Activated CD4-positive, alpha-beta T cell treated with anti-CD3 and anti-CD28 coated beads, Interleukin-2, amount 10 ng/mL, durations not matched to agents 7 days and 5 days (primary cell): ENCODE results near the gene ZC3H18. TPM values are rescaled to one million over a fixed set of nuclear protein-coding genes. Genes with fewer than 3 reads are reported as not detected.
A peak's percentile ranks its signal among the peaks of the same experiment; 100 is the strongest.
"Not testable (repeated sequence)": the region's sequence is repeated elsewhere in the genome, so short reads cannot be mapped to it uniquely, and the experiment has no call there.

ENCODE experiments used
- CTCF ChIA-PET: fragments of 350-600 bp; sonication (Branson Sonifier 250); formaldehyde crosslinking; loops from one replicate; lab custom pipeline; 2021; ENCODE audit warnings: antibody characterized with exemption; lab: Charles Lee
- POLR2A ChIA-PET: fragments of 350-600 bp; sonication (Branson Sonifier 250); formaldehyde crosslinking; loops from one replicate; lab custom pipeline; 2021; ENCODE audit warnings: antibody characterized with exemption; lab: Charles Lee
- DNase-seq: peaks from one replicate; pipeline ENCODE4 v3.0.0-alpha.2; 2020
- H3K27ac Mint-ChIP-seq: one replicate; pipeline ENCODE4 v1.8.0; 2021; ENCODE audit warnings: mild to moderate bottlenecking, moderate library complexity, mixed read lengths
- H3K27me3 Mint-ChIP-seq: one replicate; pipeline ENCODE4 v1.8.0; 2021; ENCODE audit warnings: mixed read lengths
- H3K36me3 Mint-ChIP-seq: one replicate; pipeline ENCODE4 v1.8.0; 2021; ENCODE audit warnings: low read depth, mixed read lengths
- H3K4me1 Mint-ChIP-seq: one replicate; pipeline ENCODE4 v1.8.0; 2021; ENCODE audit warnings: mixed read lengths
- H3K4me3 Mint-ChIP-seq: one replicate; pipeline ENCODE4 v1.8.0; 2021; ENCODE audit warnings: mild to moderate bottlenecking, moderate library complexity, mixed read lengths
- H3K9me3 Mint-ChIP-seq: one replicate; pipeline ENCODE4 v1.8.0; 2021; ENCODE audit warnings: mixed read lengths
- total RNA-seq, 2 experiments: library from RNA; stranded (reverse); gene quantifications; one replicate each; pipeline ENCODE4 v1.2.3, GENCODE V29; 2021

Gene ZC3H18
- total RNA-seq, 2 experiments from 2014 or later, result 77.1 to 87.0 TPM

GRCh38 chr16:88655733-88656281 is 85.6 kb downstream of the ZC3H18 start:
- no peak overlapping the region for H3K4me3 Mint-ChIP-seq
- no peaks in the 10 kb centered on the region for H3K9me3 Mint-ChIP-seq
- H3K4me1 Mint-ChIP-seq, result peaks cover 16% of the 10 kb centered on the region
- ChIA-PET CTCF (no interaction called here), POLR2A (no interaction called here)
- no peak for DNase-seq
- no peak overlapping the region for H3K27ac Mint-ChIP-seq
- H3K27me3 Mint-ChIP-seq, result no peaks in the 10 kb centered on the region
- H3K36me3 Mint-ChIP-seq, result peaks cover 6% of the 10 kb centered on the region

- ChIA-PET POLR2A (no interaction called here), CTCF (interaction anchor here (1.1 kb wide), 1 partner anchor 14 kb away, joined by 3 read pairs; no protein-coding TSS in a partner anchor)
- H3K4me1 Mint-ChIP-seq, result peaks cover 17% of the 10 kb centered on the region
Observed at GRCh38 chr16:88656291-88656980, 86.2 kb downstream of the ZC3H18 start.

GRCh38 chr16:88657371-88657770 is 87.2 kb downstream of the ZC3H18 start:
- Mint-ChIP-seq H3K27ac (no peak overlapping the region), H3K4me1 (peaks cover 15% of the 10 kb centered on the region), H3K36me3 (peaks cover 6% of the 10 kb centered on the region), H3K9me3 (no peaks in the 10 kb centered on the region), H3K27me3 (no peaks in the 10 kb centered on the region), H3K4me3 (no peak overlapping the region)
- ChIA-PET CTCF (interaction anchor here (1.1 kb wide), 1 partner anchor 15 kb away, joined by 3 read pairs; no protein-coding TSS in a partner anchor), POLR2A (no interaction called here)
- DNase-seq, result no peak

More at GRCh38 chr16:88656291-88656980, 86.2 kb downstream of the ZC3H18 start:
- no peak for DNase-seq
- Mint-ChIP-seq H3K27me3 (no peaks in the 10 kb centered on the region), H3K9me3 (no peaks in the 10 kb centered on the region), H3K36me3 (peaks cover 6% of the 10 kb centered on the region), H3K27ac (no peak overlapping the region), H3K4me3 (no peak overlapping the region)

- Mint-ChIP-seq H3K27ac (no peak overlapping the region), H3K4me3 (no peak overlapping the region), H3K27me3 (no peaks in the 10 kb centered on the region), H3K36me3 (peaks cover 8% of the 10 kb centered on the region), H3K4me1 (peaks cover 15% of the 10 kb centered on the region), H3K9me3 (no peaks in the 10 kb centered on the region)
- DNase-seq, result no peak
- CTCF ChIA-PET, result no interaction called here
- POLR2A ChIA-PET, result no interaction called here
Observed at GRCh38 chr16:88658714-88659113, 88.5 kb downstream of the ZC3H18 start.

- H3K36me3 Mint-ChIP-seq, result peaks cover 8% of the 10 kb centered on the region
- CTCF ChIA-PET, result no interaction called here
- peaks cover 18% of the 10 kb centered on the region for H3K4me1 Mint-ChIP-seq
- peak overlapping the region; percentile 41 for H3K27ac Mint-ChIP-seq
- POLR2A ChIA-PET, result no interaction called here
- no peaks in the 10 kb centered on the region for H3K9me3 Mint-ChIP-seq
- DNase-seq, result no peak
- H3K4me3 Mint-ChIP-seq, result no peak overlapping the region
- H3K27me3 Mint-ChIP-seq, result no peaks in the 10 kb centered on the region
Observed at GRCh38 chr16:88659160-88659559, 89.0 kb downstream of the ZC3H18 start.

- H3K4me1 Mint-ChIP-seq, result peaks cover 22% of the 10 kb centered on the region
- peaks cover 11% of the 10 kb centered on the region for H3K36me3 Mint-ChIP-seq
- no peaks in the 10 kb centered on the region for H3K9me3 Mint-ChIP-seq
- H3K27ac Mint-ChIP-seq, result no peak overlapping the region
- no peak for DNase-seq
- CTCF ChIA-PET, result interaction anchor here (0.6 kb wide), 1 partner anchor 54 kb away, joined by 3 read pairs; no protein-coding TSS in a partner anchor
- H3K27me3 Mint-ChIP-seq, result no peaks in the 10 kb centered on the region
- POLR2A ChIA-PET, result no interaction called here
- peak overlapping the region; percentile 93 for H3K4me3 Mint-ChIP-seq
Observed at GRCh38 chr16:88661468-88661867, 91.3 kb downstream of the ZC3H18 start.

GRCh38 chr16:88662222-88662842 is 92.1 kb downstream of the ZC3H18 start:
- ChIA-PET POLR2A (no interaction called here), CTCF (interaction anchor here (0.6 to 1.2 kb wide), 3 partner anchors 14 to 883 kb away, joined by 3 read pairs; no protein-coding TSS in a partner anchor)
- H3K36me3 Mint-ChIP-seq, result peaks cover 10% of the 10 kb centered on the region
- H3K27ac Mint-ChIP-seq, result peak overlapping the region; percentile 87
- H3K4me3 Mint-ChIP-seq, result peak overlapping the region; percentile 93
- H3K9me3 Mint-ChIP-seq, result no peaks in the 10 kb centered on the region
- no peak for DNase-seq
- peaks cover 23% of the 10 kb centered on the region for H3K4me1 Mint-ChIP-seq
- H3K27me3 Mint-ChIP-seq, result no peaks in the 10 kb centered on the region

GRCh38 chr16:88662843-88663606 is 92.8 kb downstream of the ZC3H18 start, which contains the start of gene MVD:
TSS of gene MVD (minus strand) at chr16:88663091. CDS start at chr16:88663080, 11 bp downstream.
- H3K9me3 Mint-ChIP-seq, result no peaks in the 10 kb centered on the region
- H3K36me3 Mint-ChIP-seq, result peaks cover 10% of the 10 kb centered on the region
- CTCF ChIA-PET, result interaction anchor here (0.6 to 1.5 kb wide), 4 partner anchors 15 to 884 kb away, joined by 3 read pairs; no protein-coding TSS in a partner anchor
- H3K27me3 Mint-ChIP-seq, result no peaks in the 10 kb centered on the region
- peak; percentile 98 for DNase-seq
- POLR2A ChIA-PET, result no interaction called here
- peak within 1 kb of the TSS; percentile 93 for H3K4me3 Mint-ChIP-seq
- H3K4me1 Mint-ChIP-seq, result peaks cover 23% of the 10 kb centered on the region
- H3K27ac Mint-ChIP-seq, result peak within 1 kb of the TSS; percentile 94

GRCh38 chr16:88665148-88665547 is 94.9 kb downstream of the ZC3H18 start:
- no peaks in the 10 kb centered on the region for H3K27me3 Mint-ChIP-seq
- POLR2A ChIA-PET, result no interaction called here
- no peaks in the 10 kb centered on the region for H3K9me3 Mint-ChIP-seq
- no peak for DNase-seq
- H3K36me3 Mint-ChIP-seq, result peaks cover 12% of the 10 kb centered on the region
- CTCF ChIA-PET, result interaction anchor here (1.0 kb wide), 1 partner anchor 56 kb away, joined by 3 read pairs; no protein-coding TSS in a partner anchor
- peak overlapping the region; percentile 41 for H3K27ac Mint-ChIP-seq
- peak overlapping the region; percentile 21 for H3K4me3 Mint-ChIP-seq
- H3K4me1 Mint-ChIP-seq, result peaks cover 22% of the 10 kb centered on the region

GRCh38 chr16:88665570-88665969 is 95.4 kb downstream of the ZC3H18 start:
- H3K27me3 Mint-ChIP-seq, result no peaks in the 10 kb centered on the region
- DNase-seq, result no peak
- peaks cover 20% of the 10 kb centered on the region for H3K4me1 Mint-ChIP-seq
- H3K9me3 Mint-ChIP-seq, result no peaks in the 10 kb centered on the region
- POLR2A ChIA-PET, result no interaction called here
- peaks cover 12% of the 10 kb centered on the region for H3K36me3 Mint-ChIP-seq
- peak overlapping the region; percentile 41 for H3K27ac Mint-ChIP-seq
- CTCF ChIA-PET, result interaction anchor here (0.7 kb wide), 2 partner anchors 16 to 1275 kb away, joined by 3 read pairs; no protein-coding TSS in a partner anchor
- no peak overlapping the region for H3K4me3 Mint-ChIP-seq

GRCh38 chr16:88667461-88667860 is 97.3 kb downstream of the ZC3H18 start:
- Mint-ChIP-seq H3K4me1 (peaks cover 8% of the 10 kb centered on the region), H3K36me3 (peaks cover 12% of the 10 kb centered on the region), H3K4me3 (no peak overlapping the region), H3K9me3 (no peaks in the 10 kb centered on the region), H3K27me3 (no peaks in the 10 kb centered on the region), H3K27ac (no peak overlapping the region)
- ChIA-PET CTCF (no interaction called here), POLR2A (no interaction called here)
- DNase-seq, result no peak

GRCh38 chr16:88669493-88669892 is 99.3 kb downstream of the ZC3H18 start:
- H3K27me3 Mint-ChIP-seq, H3K9me3 Mint-ChIP-seq, DNase-seq, H3K4me1 Mint-ChIP-seq, H3K27ac Mint-ChIP-seq, H3K4me3 Mint-ChIP-seq, POLR2A ChIA-PET: not testable (repeated sequence)
- peaks cover 11% of the 10 kb centered on the region for H3K36me3 Mint-ChIP-seq
- CTCF ChIA-PET, result interaction anchor here (1.0 to 1.7 kb wide), 2 partner anchors 18 to 22 kb away, joined by 3 to 4 read pairs; no protein-coding TSS in a partner anchor
